LoVo (cell line): Measurements from ENCODE around the gene NDUFA13.
A peak's percentile ranks its signal among the peaks of the same experiment; 100 is the strongest.

ENCODE experiments used
- DNase-seq: peaks from one replicate; pipeline ENCODE4 v3.0.0-alpha.2; 2016; ENCODE audit warnings: low spot score

The NDUFA13 gene

GRCh38 chr19:19533841-19534240 lies 17.8 kb downstream of the NDUFA13 start:
- DNase-seq: no peak

GRCh38 chr19:19534556-19535265 lies 18.7 kb downstream of the NDUFA13 start:
- no peak for DNase-seq

GRCh38 chr19:19535311-19536191 lies 19.5 kb downstream of the NDUFA13 start:
- no peak for DNase-seq

GRCh38 chr19:19537075-19538048 lies 21.3 kb downstream of the NDUFA13 start:
- no peak for DNase-seq

- DNase-seq: no peak
Observed at GRCh38 chr19:19538061-19538784, 22.2 kb downstream of the NDUFA13 start, which contains the start of gene CILP2. CILP2 (plus strand) TSS chr19:19538265; CDS start chr19:19538350, 85 bp downstream.

- no peak for DNase-seq
Observed at GRCh38 chr19:19538785-19539166, 22.8 kb downstream of the NDUFA13 start.

GRCh38 chr19:19539698-19540063 lies 23.7 kb downstream of the NDUFA13 start:
- DNase-seq: no peak

- no peak for DNase-seq
Observed at GRCh38 chr19:19540064-19540714, 24.2 kb downstream of the NDUFA13 start.

GRCh38 chr19:19540715-19541515 lies 24.9 kb downstream of the NDUFA13 start:
- peak; percentile 17 for DNase-seq

- DNase-seq: no peak
Observed at GRCh38 chr19:19541616-19542015, 25.6 kb downstream of the NDUFA13 start.

GRCh38 chr19:19542507-19542906 lies 26.5 kb downstream of the NDUFA13 start:
- no peak for DNase-seq

- no peak for DNase-seq
Observed at GRCh38 chr19:19543101-19543500, 27.1 kb downstream of the NDUFA13 start.

- DNase-seq: no peak
Observed at GRCh38 chr19:19543640-19544039, 27.6 kb downstream of the NDUFA13 start.

GRCh38 chr19:19544257-19544953 lies 28.4 kb downstream of the NDUFA13 start:
- DNase-seq: no peak

GRCh38 chr19:19544954-19545591 lies 29.0 kb downstream of the NDUFA13 start:
- DNase-seq: no peak

GRCh38 chr19:19545707-19546106 lies 29.7 kb downstream of the NDUFA13 start:
- no peak for DNase-seq

- no peak for DNase-seq
Observed at GRCh38 chr19:19546751-19547162, 30.7 kb downstream of the NDUFA13 start.

GRCh38 chr19:19547674-19548336 lies 31.8 kb downstream of the NDUFA13 start:
- no peak for DNase-seq
